HG03045 (cell line): ENCODE results near the gene LTBP1.

ENCODE experiments used
- ATAC-seq: cut with Tn5 transposase; IDR thresholded peaks from one replicate; pipeline ENCODE4 v1.9.1; 2021; ENCODE audit warnings: mild to moderate bottlenecking, moderate library complexity; ENCODE audit not compliant: unreplicated experiment

The LTBP1 gene

DNA sequence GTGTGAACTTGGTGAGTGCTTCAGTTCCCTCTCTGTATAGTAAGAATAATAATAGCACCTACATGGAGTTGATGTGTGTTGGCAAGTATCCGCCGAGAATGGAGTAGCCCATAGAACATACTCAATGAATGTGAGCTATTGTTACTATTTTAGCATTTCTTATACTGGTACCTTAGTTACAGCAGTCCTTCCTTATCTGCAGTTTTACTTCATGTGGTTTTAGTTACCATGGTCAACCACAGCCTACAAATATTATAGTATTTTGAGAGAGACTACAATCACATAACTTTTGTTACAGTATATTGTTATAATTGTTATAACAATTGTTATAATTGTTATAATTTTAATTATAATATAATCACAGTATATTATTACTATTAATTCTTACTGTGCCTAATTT, 377.2 kb downstream of the LTBP1 start:
- ATAC-seq = no peak

DNA sequence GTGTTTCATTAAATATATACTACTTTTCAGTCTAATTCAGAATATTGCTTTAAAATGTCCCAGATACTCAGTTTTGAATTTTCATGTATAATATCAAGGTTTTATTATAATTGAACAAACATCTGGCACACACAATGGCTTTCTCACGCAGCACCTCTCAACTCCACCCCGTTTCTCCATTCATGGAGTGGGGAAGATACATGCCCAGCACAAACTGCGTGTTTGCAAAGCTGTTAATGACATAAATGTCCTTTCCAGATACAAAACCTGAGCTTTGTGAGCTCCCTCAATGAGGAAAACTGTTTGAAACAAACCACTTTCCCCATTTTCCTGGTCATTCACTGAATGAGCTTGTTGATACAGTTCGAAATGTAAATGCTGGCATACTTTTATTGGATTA, 379.3 kb downstream of the LTBP1 start:
- ATAC-seq = no peak

DNA sequence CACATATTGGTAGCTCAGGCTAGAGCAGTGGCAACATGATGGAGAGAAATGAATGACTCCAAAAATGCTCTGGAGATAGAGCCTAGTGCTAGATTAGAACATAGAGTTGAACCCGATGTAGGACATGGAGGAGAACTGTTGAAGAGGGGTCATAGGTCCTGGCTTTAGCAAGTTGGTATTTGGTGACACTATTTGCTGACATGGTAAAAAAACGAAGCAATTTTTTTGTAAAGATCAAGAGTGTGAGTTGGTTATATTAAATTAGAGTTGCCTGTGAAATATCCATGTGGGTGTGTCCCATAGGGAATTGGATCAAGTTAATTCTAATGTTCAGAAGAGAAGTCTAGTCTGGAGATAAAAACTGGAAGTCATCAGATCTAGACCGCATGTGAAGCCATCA, 386.7 kb downstream of the LTBP1 start:
- ATAC-seq = no peak

DNA sequence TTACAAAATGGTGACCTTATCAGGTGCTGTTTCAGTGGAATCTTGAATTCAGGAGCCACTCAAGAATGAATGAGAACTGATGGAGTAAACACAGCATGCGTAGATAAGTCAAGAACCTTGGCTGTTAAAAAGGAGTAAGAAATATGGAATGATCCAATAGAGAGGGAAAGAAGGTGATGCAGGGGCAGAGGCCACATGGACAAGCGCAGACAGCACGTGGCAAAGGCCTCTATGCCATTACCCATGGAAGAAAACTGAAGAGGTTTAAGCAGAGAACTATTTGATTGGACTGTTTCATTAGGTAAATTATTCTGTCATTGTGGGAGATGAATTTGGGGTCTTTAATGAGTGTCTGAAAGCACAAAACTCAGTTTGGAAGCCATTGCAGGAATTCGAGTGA, 387.3 kb downstream of the LTBP1 start:
- ATAC-seq = no peak

DNA sequence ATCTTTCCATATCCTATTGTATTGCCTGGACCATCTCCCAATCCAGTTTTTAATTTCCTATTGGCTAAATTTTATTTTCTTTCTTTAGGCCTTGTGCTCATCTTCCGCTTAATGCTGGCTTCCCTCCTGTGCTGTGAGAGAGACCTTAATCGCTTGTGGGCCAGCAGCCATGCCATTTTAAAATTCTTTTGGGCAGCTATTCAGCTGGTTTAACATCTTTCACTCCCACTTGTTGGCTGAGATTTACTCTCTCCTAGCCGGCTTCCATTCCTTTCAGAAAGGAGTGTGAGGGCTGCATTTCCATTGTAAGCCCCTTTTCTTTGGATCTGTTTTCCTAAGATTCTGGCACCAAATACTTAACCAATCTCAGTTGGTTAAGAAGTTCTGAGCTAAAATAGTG, 388.8 kb downstream of the LTBP1 start:
- ATAC-seq = no peak

DNA sequence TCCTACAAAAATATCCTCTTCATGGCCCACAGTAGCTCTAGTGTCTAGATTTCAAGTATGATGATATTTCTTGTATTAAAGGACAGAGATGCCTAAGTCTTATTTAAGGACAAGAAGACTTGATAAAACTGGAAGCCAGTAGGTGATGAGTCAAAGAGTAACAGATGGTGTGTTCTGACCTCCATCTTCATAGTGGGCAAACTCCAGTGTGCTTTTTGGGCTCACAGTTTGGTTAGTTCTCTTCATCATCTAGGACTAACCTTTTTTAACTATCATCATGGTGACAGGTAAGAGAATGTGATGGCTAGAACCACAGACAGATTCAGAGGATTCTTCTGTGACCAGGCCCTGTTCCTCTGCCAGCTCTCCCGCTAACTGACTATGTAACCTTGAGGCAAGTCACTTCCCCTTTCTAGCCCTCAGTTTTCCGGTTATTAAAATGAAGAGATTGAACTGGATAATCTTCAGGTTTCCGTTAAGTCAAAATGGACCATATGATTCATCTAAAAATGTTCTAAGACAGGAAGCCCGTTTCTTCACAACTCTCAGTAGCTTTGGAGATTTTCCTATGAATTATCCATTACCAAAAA, 389.4 kb downstream of the LTBP1 start:
- ATAC-seq = no peak

DNA sequence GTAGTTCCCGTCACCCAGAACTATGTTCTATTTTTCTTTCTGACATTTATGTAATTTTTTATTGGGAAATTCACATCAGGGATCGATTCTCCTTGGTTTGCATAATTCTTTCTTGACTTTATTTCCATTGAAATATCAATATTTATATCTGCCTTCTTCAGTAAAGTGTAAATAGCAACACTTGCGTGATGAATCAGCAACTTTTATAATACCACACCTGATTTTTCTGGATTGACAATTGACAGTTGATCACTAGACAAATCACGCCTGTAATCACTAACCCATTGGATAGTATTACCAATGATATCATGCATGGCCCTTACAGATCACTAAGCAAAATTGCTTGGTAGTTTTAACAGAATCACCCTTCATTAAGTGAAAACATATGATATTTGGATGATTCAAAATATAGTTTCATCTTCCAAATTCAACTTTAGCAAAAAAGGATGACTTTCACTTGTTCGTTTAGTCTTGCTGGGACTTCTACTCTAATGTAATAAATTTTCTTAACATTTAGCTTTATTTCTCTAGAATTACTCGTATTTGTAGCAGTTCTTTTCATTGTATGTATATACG, 390.7 kb downstream of the LTBP1 start:
- ATAC-seq = no peak

DNA sequence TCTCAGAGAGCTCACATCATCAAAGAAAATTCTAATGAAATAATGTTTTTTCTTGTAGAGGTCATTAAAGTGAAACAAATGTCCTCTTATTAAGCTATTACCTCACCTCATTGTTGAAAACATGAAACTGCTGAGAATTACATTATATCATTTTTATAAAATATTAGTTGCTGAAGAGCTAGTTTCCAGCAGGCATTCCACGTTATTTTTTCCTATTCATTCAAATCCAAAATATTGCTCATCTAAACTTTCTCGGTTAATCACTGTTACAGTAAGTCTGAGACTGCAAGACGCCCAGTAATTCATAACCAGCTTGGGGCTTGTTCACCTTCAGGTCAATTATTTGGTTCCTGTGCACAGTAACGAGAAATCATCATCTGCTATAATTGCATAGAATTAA, 391.2 kb downstream of the LTBP1 start:
- no peak for ATAC-seq

DNA sequence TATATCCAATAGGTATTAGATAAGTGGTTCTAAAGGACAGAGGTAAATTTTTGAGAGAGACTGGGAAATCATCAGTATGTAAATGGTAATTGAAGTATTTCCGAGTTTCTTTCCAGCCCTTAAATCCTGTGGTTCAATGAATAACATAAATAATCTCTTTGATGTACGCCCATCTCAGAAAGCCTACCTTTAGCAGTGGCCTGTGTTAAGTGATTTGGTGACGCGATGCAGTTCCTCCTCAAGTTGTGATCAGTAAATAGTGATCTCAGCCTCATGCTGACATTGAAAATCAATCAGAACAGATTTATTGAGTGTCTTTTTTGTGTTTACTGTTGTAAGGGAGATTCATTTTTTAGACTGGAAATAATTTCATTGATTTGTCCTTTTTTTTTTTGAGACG, 392.5 kb downstream of the LTBP1 start:
- no peak for ATAC-seq

DNA sequence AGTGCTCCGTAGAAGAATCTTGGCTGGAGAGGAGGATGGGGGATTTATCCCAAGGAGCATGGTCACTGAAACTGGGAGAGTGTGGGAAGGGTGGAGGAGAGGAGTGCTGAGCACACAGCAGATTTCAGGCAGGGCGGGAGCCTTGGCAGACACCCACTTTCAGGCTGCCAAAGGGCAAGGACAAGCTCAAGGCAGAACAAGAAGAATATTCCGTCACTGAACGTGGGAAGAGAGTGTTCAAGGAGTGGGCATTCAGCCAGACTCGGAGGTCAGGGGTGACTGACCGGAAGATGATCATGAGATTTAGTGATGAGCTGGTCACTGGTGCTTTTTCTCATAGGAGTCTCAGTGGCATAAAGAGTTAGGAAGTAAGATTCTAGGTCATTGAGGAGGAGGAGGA, 393.5 kb downstream of the LTBP1 start:
- ATAC-seq = no peak

DNA sequence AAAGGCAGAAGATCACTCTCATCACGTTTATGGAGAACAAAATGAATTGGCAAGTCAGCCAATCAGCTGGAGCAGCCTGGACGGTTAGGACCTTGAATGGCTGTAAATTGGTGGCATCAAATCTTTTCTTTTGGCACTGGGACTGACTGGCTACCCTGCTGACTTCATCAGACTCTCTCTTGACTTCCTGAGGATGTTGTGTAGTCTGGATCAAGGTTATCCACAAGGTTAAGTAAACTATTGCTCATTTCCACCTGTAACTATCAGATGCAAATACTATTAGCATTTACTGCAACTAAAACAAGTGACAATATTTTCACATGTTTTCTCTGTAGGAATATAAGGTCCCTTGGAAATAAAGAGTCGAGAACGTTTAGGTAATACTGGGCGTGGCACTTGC, 395.4 kb downstream of the LTBP1 start:
- ATAC-seq = no peak

DNA sequence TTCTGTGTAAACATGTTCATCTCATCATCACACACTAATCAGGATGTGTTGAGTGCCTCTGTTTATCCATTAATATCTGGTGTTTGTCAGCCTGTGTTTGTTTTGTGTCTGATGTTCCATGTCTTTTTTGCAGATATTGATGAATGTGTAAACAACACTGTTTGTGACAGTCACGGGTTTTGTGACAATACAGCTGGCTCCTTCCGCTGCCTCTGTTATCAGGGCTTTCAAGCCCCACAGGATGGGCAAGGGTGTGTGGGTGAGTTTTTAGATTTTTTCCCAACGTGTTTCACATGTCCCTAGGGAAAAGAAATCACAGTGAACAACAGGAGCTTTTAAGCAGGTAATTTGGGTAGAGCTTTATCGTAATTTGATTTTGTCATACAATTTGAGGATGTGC, 396.0 kb downstream of the LTBP1 start:
- no peak for ATAC-seq

DNA sequence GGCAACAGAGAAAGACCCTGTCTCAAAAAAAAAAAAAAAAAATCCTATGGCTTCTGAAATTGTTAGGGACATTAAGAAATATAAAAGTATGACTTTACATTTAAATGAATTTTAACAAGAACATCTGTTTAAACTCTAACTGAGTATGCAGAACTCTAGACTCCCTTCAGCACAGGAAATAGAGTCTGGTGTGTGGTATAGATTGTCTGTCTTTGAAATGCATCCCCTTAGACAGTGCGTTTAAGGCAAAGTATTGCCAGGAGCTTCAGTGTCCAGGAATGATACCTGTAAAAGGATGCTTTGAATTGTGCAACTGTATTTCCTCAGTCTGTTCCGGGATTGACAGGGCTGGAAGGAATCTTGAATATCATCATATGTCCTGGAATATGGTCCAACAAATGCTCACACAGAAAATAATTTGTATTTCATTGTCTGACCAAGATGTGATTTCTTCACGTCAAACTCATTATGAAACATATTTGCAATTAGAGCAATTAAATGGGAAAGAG, 396.7 kb downstream of the LTBP1 start:
- ATAC-seq = no peak

DNA sequence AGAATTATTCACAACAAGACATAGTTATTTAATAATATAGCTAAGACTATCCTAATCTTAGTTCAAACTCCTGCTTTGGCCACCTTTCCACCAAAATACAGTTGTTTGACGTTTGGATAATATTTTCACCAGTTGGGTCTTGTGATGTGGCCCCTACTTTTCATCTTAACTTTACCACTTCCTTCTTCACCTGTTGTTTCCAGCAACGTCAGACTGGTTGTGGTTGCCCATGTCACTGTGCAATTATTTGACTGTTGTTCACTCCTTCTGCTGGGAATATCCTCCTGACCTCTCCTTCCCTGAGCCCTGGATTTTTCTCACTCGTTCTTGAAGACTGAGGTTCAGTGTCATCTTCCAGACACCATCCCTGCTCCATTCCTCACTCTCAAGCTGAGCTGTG, 397.5 kb downstream of the LTBP1 start:
- ATAC-seq = no peak

DNA sequence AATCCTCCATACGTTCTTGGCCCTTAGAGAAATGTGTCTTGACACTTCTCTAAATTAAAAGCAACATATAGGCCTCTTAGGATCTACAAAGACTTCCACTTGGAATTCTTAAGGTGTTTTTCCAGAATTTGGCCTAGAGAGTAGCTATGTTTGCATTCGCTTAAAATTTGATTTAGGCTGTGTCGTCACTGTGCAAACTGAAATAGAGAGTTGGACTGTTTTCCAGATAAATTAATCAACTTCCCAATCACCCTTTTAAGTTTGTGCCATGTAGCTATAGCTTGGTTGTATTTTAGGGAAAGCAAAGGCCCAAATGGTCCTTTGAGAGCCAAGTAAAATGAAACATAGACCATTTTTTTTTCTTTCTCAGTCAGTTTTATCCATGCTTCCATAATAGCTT, 401.1 kb downstream of the LTBP1 start:
- no peak for ATAC-seq

DNA sequence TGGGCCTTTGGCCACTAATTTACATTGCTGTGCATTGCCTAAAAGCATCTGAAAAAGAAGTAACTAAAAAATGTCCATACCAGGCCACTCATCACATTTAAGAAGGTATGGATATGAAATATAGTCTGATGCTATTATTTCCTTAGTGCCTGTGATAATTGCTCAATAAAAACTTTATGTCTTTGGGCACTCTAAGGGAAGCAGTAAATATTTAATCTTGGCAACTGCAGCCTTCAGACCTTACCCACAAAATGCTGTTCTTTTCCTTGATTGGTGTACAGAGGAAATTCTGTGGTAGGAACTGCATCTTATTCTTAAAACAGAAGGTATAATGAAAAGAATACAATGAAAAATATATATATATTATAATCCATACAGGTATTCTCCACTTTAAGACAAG, 403.9 kb downstream of the LTBP1 start:
- no peak for ATAC-seq

DNA sequence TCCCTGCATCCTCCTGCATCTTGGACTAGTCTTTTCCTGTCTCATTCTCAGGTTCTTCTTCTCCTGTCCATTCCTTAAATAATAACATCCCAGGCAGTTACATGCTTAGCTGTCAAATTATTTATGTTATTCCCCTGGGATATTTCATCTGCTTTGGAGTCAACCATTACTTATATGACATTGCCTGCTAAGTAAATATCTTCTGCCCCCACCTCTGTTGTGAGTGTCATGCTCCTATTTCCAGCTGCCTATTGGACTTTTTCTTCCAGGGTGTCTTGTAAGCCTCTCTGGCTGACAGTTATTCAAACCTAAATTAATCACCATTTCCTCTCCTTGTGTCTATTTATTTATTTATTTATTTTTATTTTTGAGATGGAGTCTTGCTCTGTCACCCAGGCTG, 405.0 kb downstream of the LTBP1 start:
- no peak for ATAC-seq

DNA sequence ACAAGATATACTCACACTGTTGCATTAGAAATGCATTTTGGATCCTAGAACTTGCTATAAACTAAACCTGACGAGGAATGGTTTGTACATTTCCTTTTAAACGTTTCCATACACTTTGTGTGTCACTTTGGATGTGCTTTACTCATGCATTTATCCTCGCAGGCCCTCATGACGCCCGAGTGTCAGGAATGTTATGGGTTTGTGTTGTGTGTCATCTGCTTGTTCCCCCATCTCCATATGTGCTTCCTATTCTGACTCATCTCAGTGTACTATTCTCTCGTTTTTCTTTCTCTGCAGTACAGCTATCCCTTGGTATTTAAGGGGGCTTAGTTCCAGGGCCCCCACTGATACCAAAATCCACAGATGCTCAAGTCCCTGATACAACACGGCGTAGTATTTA, 408.2 kb downstream of the LTBP1 start:
- ATAC-seq = no peak

DNA sequence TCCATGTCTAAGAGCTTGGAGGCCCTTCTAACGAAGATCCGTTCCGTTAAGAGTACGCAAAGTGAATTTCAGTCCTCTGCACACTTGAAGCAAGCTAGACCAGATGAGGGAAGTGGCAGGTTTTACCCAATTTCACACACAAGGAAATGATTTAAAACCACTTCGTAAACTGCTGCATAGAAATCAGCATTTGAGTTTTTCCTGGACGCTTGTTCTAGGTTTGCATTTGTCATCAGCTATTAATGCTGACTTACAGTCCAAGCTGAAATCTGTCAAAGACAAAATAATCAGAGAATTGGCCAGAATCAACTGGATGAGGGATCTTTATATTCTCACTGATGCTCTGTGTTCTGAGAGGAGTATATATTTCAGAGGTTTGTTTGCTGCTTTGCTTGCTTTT, 412.1 kb downstream of the LTBP1 start:
- ATAC-seq = no peak

DNA sequence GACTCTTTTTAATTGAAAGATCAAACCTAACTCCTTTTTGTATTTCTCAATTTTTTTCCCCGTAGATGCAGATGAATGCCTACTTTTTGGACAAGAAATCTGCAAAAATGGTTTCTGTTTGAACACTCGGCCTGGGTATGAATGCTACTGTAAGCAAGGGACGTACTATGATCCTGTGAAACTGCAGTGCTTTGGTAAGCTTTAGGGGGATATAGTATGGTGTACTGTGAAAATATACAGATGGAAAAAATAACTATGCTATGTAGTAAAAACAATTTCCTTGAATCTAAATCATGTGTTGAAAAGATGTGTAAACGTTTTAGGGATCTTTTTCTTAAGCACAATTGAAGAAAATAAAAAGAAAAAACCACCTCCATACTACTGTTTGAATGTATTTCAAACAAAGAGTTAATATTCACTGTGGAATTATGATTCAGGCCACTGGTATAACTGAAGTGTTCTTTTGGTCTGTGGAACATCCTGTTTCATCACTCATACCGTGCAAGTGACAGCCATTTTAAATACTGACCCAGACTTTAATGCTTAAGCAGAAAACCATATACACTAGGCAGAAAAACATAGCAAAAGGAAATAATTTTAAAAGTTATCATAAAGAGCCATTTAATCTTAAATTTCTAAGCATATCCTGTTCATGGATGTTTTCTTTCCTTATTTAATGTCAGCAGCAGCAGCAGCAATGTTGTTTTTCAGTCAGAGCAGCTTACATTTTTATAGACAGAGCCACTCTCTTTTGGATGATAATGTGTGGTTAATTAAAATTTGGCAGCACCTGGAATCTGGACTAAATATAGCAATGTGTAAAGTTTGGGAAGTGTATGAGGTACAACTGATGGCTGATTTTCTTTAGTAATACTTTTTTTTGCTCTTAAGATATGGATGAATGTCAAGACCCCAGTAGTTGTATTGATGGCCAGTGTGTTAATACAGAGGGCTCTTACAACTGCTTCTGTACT, 416.9 kb downstream of the LTBP1 start:
- ATAC-seq = no peak

DNA sequence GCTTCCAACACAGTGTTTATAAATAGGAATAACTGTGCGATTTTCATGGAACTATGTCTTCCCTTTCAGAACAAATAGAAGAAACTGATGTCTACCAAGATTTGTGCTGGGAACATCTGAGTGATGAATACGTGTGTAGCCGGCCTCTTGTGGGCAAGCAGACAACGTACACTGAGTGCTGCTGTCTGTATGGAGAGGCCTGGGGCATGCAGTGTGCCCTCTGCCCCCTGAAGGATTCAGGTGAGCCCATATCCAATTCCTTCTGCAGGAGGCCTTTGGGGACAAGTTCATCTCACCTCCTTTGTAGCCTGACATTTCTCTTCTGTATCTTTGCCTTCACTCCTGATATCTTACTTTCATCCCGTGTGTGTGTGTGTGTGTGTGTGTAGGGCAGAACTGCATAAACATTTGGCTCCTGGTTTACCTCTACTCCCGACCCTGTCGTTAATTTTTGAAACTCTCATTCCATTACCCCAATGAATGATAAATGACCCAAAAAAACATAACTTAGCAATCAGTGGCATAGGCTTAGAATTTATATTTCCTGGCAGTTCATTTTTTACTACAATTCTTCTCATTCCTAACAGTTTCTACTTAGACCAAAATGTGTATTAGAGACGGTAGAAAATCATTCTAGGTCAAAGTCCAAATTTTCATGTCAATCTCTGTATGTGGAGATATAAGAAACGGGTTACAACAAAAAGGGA, 418.7 kb downstream of the LTBP1 start:
- no peak for ATAC-seq
